GM21447 (cell line): ENCODE data around the gene UCKL1.
"Not testable (repeated sequence)": the region's sequence is repeated elsewhere in the genome, so short reads cannot be mapped to it uniquely, and the experiment has no call there.

Source experiments
- ATAC-seq: cut with Tn5 transposase; IDR thresholded peaks from one replicate; pipeline ENCODE4 v1.9.1; 2021; ENCODE audit not compliant: unreplicated experiment

Gene UCKL1

GRCh38 chr20:63955827-63956663, at the start of gene UCKL1:
Gene UCKL1 (minus strand): TSS chr20:63956416. CDS start chr20:63956372, 44 bp downstream.
- ATAC-seq: peak; percentile 64

GRCh38 chr20:64005394-64005793, 49.2 kb upstream of the UCKL1 start:
- no peak for ATAC-seq

GRCh38 chr20:64003960-64004725, 47.9 kb upstream of the UCKL1 start:
- no peak for ATAC-seq

- ATAC-seq: no peak
These were observed 45.4 kb upstream of the UCKL1 start for GRCh38 chr20:64001607-64002011.

GRCh38 chr20:64000906-64001305, 44.7 kb upstream of the UCKL1 start:
- ATAC-seq: no peak

GRCh38 chr20:63982937-63983336, 26.7 kb upstream of the UCKL1 start:
- ATAC-seq: no peak

GRCh38 chr20:63980806-63981728, 24.9 kb upstream of the UCKL1 start, which contains the start of gene PRPF6:
Gene PRPF6 (plus strand): TSS chr20:63981132. CDS start chr20:63981246, 114 bp downstream.
- ATAC-seq: peak; percentile 44

- ATAC-seq: peak; percentile 10
These were observed 24.1 kb upstream of the UCKL1 start for GRCh38 chr20:63980317-63980805.

GRCh38 chr20:63979557-63980316, 23.5 kb upstream of the UCKL1 start, which contains the start of gene SAMD10:
Gene SAMD10 (minus strand): TSS chr20:63979642. CDS start chr20:63979467, 175 bp downstream.
- peak; percentile 41 for ATAC-seq

GRCh38 chr20:63979229-63979556, 23.0 kb upstream of the UCKL1 start:
- no peak for ATAC-seq

- peak; percentile 36 for ATAC-seq
These were observed 22.4 kb upstream of the UCKL1 start for GRCh38 chr20:63978319-63979228.

- no peak for ATAC-seq
These were observed 21.6 kb upstream of the UCKL1 start for GRCh38 chr20:63977739-63978276.

- ATAC-seq: no peak
These were observed 20.9 kb upstream of the UCKL1 start for GRCh38 chr20:63976980-63977738.

GRCh38 chr20:63976511-63976910, 20.3 kb upstream of the UCKL1 start:
- ATAC-seq: not testable (repeated sequence)

- no peak for ATAC-seq
These were observed 18.4 kb upstream of the UCKL1 start for GRCh38 chr20:63974402-63975200.

GRCh38 chr20:63973636-63974401, 17.6 kb upstream of the UCKL1 start:
- no peak for ATAC-seq

GRCh38 chr20:63973160-63973479, 16.9 kb upstream of the UCKL1 start:
- ATAC-seq: no peak
